ENCODE data around the gene SBNO2.
A peak's percentile ranks its signal among the peaks of the same experiment; 100 is the strongest.

Gene SBNO2, protein sequence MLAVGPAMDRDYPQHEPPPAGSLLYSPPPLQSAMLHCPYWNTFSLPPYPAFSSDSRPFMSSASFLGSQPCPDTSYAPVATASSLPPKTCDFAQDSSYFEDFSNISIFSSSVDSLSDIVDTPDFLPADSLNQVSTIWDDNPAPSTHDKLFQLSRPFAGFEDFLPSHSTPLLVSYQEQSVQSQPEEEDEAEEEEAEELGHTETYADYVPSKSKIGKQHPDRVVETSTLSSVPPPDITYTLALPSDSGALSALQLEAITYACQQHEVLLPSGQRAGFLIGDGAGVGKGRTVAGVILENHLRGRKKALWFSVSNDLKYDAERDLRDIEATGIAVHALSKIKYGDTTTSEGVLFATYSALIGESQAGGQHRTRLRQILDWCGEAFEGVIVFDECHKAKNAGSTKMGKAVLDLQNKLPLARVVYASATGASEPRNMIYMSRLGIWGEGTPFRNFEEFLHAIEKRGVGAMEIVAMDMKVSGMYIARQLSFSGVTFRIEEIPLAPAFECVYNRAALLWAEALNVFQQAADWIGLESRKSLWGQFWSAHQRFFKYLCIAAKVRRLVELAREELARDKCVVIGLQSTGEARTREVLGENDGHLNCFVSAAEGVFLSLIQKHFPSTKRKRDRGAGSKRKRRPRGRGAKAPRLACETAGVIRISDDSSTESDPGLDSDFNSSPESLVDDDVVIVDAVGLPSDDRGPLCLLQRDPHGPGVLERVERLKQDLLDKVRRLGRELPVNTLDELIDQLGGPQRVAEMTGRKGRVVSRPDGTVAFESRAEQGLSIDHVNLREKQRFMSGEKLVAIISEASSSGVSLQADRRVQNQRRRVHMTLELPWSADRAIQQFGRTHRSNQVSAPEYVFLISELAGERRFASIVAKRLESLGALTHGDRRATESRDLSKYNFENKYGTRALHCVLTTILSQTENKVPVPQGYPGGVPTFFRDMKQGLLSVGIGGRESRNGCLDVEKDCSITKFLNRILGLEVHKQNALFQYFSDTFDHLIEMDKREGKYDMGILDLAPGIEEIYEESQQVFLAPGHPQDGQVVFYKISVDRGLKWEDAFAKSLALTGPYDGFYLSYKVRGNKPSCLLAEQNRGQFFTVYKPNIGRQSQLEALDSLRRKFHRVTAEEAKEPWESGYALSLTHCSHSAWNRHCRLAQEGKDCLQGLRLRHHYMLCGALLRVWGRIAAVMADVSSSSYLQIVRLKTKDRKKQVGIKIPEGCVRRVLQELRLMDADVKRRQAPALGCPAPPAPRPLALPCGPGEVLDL (N-terminal part only)

DNA sequence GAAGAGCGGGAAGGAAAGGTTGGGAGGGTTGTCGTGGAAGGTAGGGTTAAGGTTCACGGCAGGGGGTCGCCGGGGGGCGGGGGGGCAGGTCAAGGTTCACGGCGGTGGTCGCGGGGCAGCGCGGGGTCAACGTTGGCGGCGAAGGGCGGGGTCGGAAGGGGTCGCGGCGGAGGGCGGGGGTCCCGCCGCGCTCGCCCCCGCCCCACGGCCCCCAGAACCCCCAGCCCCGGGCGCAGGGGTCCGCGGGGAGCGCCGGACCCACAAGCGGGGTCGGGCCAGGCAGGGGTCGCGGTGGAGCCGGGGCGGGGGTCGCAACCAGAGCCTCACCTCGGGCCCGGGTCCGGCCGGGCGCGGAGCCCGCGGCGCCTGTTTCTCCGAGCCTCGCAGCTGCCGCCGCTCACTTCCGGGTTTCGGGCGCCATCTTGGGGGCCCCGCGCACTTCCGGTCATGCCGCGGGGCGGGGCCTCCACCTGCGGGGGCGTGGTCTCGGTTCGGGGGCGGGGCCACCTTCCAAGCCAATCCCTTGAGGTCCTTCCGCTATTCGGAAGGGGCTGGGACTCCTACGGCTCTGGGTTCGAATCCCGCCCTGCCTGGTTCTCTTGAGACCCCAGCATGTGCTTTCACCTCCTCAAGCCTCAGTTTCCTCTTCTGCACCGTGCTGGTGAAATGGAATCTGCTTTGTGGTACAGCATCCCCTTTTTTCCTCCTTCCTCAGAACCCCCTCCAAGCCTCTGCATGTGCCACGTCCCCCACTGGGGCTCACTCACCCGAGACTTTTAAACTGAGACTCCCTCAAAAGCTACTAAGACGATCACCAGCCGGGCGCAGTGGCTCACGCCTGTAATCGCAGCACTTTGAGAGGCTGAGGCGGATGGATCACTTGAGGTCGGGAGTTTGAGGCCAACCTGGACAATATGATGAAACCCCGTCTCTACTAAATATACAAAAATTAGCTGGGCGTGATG, at the start of gene SBNO2:
Gene SBNO2 (minus strand): TSS at position 424 of the 965 bp plus-strand sequence. CDS start 19,992 bp downstream, outside the sequence.
- DNase-seq, result peak; percentile 23 to 79

DNA sequence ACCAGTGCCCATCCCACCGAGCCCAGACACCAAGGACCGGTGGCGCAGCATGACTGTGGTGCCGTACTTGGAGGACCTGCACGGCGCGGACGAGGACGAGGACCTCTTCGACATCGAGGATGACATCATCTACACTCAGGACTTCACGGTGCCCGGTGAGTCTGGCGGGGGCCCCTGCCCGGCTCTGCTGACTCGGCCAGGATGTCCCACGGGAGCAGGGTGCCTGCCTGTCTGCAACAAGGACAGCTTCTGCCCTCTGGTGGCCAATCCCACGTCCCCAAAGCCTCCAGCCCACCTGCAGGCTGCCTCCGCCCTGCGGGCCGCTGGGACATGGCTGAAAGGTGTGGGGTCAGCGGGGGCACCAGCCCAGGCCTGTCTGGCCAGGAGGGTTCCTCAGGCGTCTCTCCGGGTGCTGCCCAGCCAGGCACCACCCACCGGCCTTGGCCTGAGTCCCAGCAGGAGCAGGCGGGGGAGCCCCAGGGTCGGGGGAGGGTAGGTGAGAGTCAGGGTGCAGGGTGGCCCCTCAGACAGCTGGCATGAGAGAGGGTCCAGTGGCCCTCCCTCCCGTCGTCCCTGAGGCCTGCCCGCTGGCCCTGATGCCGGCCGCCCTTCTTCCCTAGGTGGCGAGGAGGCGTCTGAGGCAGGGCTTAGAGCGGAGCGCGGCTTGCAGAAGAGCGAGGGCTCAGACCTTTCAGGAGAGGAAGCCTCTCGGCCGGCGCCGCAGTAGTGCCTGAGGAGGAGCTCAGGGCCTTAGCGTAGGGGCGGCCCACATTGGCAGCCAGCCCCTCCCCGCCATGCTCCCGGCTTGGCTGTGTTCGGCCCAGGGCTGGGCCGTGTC, 49.2 kb upstream of the SBNO2 start:
- peak in 1 of 2 experiments; percentile 67 for DNase-seq

DNA sequence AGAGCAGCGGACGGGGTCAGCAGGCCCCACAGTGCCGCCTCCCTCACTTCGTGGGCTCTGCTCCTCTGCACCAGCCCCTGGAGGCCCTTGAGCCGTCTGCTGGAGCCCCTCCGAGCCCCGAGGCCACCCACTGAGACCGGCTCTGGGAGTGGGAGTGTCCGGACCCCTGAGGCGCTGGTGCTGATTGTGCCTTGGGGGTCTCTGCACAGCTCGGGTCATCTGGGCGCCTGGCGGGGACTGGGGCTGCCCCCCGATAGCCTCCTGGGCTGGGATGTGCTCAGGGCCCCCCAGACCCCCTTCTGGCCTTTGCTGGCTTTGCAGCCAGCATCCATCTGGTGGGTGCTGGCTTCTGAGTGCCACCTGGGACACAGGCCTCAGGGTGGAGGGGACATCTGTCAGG, 48.3 kb upstream of the SBNO2 start:
- no peak for DNase-seq

DNA sequence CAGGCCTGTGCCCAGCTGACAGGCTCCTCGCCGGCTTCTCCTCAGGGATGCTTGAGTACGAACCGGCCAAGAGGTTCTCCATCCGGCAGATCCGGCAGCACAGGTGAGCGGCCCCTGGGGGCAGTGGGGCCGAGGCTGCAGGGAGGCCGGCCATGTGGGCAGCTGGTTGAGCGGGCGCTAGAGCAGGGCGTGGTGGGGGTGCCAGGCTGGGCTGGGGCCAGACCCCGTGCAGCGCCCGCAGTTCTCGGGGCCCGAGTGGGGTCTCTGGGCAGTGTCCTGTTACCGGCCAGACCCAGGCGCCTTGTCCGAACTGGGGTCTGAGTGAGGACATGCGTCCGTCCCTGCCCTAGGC, 47.8 kb upstream of the SBNO2 start:
- no peak for DNase-seq

DNA sequence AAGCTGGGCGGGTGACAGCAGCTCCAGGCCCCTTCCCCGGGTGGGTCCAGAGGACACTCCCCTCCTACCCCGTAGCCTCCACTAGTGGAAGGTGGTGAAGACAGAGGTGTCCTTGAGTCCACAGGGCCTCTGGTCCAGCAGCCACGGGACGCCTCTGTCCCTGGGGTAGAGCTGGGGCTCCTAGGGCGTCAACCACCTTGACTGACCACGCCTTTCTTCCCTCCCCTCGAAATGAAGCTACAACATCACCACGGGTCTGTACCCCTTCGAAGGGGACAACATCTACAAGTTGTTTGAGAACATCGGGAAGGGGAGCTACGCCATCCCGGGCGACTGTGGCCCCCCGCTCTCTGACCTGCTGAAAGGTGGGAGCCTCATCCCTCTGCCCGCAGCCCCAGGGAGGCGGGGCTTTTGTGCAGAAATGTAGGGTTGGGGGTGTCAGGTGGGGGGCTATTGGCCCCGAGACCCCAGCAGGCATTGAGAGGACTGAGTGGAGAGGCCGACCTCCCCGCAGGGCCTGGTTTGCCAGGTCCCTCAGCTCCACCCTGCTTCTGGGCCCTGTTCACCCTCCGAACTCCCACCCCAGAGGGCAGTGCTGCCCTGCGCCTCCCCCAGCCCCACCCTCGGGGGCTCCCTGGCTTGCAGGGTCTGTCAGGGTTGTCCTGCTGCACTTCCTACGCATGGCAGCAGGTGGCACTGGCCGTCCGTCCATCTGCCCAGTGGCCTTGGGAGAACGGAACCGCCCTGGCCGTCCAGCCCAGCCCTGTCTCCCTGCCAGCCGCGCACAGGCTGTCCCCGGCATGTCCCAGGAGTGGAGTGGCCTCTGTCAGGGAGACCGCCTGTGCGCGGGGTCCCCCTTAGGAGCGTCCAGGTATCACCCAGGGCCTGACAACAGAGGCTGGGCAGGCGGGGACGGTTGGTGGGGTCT, 47.2 kb upstream of the SBNO2 start:
- no peak for DNase-seq

DNA sequence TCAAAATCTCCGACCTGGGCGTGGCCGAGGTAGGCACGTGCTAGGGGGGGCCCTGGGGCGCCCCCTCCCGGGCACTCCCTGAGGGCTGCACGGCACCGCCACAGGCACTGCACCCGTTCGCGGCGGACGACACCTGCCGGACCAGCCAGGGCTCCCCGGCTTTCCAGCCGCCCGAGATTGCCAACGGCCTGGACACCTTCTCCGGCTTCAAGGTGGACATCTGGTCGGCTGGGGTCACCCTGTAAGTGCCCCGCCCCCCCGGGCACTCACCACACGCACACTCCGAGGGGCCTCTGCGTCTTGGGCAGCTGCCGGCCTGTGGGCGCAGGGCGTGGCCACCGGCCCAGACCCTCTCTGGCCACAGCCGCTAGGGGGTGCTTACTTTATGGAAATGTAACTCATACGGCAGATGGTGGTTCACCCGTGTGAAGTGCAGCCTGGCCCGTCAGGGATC, 46.4 kb upstream of the SBNO2 start:
- DNase-seq, result peak in 1 of 2 experiments; percentile 56

DNA sequence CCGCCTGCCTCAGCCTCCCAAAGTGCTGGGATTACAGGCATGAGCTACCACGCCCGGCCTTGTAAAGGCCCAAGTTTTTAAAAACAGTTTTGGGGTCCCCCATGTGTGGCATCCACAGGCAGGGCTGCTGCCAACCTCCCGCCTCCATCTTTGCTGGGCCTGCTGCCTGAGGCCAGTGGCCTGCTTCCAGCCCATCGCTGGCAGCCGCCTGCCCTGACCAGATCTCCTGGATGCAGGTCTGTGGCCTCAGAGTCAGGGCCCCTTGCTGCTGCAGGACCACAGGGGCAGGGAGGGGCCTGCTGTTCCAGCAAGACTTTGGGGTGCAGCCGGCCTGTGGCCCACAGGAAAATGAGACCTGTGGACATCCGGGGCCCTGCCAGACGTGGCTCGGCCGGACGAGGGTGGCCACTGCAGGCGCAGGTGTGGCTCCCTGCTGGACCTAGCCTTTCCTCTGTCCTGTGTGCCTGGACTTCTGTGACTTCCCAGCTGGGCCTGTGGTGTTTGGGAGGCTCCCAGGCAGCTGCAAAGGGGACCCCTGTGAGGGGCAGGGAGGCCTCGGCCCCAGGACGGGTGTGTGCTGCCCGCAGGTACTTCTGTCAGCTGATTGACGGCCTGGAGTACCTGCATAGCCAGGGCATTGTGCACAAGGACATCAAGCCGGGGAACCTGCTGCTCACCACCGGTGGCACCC, 45.9 kb upstream of the SBNO2 start:
- no peak for DNase-seq

DNA sequence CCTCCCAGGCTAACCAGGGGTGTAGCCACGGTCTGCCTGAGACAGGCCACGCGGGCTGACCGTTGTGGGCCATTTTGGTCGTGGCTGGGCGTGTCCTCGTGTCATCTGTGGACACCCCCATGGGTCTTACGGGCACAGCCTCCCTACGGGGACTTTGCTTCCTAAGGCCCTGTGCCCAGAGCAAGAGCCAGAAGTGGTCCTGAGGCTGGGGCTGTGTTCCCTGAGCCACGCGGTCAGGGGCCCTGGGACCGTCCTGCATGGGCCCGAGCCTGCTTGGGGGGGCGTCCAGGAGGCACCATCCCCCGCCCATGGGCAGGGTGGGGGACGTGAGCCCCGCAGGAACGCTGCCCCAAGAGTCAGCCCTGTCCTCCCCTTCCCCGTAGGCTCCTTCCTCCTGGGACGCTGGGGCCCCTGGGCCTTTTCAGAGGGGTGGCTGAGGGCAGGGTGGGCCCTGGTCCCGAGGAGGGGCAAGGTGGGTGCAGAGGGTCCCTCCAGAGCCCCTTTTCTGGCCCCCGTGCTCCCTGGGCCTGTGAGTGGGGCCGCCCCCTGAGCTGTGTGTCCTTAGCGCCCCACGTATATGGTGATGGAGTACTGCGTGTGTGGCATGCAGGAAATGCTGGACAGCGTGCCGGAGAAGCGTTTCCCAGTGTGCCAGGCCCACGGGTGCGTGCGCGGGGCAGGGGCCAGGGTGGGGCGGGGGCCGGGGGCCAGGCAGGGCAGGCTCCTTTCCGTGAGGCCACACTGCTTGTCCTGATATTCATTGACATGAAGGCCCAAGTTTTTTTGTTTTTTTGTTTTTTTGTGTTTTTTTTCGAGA, 44.9 kb upstream of the SBNO2 start:
- no peak for DNase-seq

DNA sequence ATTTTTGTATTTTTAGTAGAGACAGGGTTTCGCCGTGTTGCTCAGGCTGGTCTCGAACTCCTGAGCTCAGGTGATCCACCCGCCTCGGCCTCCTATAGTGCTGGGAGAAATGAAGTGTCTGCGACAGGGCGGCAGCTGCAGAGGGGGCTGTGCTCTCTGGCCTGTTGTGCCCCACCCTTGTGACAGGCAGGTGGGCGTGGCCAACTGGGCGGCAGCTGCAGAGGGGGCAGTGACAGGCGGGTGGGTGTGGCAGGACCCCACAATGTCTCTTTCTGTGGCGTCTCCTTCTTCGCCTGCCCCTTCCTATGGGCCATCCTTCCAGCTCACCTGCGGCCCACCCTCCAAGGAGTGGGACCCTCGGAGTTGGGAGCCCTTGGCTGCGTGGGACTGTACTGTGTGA, 43.3 kb upstream of the SBNO2 start:
- no peak for DNase-seq

DNA sequence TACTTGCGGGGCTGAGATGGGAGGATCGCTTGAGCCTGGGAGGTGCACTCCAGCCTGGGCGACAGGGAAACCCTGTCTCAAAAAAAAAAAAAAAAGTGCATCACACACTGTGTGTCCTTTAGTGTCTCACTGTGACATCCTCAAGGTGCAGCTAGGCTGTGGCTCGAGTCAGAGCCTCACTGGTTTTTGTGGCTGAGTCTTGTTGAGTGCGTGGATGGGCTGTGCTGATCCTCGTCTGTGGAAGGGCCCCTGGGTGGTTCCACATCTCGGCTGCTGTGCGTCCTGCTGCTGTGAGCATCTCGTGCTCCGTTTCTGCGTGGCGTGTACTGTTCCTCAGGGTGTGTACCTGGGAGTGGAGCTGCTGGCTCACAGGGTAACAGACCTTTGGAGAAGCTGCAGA, 42.7 kb upstream of the SBNO2 start:
- no peak for DNase-seq

DNA sequence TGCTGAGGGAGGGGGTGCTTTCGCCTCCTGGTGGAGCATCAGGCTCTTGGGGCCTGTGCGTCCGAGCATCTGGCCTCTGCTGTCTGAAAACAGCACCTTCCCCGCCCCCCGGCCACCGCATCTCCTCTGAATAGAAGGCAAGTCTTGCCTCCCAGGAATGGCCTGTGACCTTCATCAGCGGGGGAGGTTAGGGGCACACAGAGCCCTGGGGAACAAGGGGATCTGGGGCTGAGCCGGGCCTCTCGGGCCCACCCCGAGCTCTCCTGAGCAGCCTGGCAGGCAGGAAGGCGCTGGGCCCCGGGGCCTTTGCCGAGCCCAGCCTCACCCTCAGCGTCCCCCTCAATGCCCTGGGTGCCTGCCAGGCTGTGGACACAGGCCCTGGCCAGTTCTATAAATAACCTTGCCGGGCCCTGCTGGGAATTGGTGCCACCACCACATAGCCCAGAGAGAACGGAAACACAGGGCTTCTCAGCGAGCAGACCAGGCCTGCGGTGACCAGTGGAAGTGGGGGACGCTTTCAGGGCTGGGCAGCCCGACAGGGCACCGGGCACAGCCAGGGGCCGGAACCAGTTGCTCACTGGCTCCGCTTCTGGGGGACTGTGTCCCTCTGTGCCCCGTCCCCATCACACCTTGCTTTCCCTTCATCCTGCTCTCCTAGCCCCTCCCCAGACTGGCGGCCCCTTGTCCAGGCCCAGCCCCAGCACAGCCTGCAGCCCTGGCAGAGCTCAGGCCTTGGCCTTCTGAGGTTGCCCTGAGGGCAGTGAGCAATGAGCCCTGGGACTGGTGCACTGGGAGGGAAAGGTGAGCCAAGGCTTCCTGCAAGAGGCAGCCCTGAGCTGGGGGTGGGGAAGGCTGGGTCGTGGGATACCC, 41.0 kb upstream of the SBNO2 start:
- no peak for DNase-seq

DNA sequence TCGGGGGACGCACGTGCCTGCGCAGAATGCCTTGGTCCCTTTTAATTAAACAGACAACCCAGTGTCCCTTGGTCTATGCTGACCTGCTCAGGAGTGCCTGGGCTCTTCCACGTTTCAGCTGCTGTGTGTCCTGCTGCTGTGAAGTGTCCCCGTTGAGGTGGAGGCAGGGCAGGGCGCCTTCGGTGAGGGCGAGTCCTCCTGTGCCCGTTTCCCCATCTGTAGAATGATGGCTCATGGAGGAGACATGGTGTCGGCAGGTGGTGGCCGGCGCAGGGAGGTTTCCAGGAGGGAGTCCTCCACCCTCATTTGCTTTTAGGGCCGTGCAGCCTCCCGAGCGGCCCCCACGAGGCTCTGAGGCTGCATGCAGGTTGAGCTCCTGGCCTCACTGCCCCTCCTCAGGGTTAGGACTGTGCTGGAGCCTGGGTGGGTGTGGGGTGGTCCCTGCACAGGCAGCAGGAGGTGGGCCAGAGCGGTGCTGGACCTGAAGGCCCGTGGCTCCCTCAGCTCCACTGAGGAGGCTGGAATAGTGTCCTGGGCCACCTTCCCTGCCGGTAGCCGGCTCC, 40.3 kb upstream of the SBNO2 start:
- DNase-seq, result no peak

DNA sequence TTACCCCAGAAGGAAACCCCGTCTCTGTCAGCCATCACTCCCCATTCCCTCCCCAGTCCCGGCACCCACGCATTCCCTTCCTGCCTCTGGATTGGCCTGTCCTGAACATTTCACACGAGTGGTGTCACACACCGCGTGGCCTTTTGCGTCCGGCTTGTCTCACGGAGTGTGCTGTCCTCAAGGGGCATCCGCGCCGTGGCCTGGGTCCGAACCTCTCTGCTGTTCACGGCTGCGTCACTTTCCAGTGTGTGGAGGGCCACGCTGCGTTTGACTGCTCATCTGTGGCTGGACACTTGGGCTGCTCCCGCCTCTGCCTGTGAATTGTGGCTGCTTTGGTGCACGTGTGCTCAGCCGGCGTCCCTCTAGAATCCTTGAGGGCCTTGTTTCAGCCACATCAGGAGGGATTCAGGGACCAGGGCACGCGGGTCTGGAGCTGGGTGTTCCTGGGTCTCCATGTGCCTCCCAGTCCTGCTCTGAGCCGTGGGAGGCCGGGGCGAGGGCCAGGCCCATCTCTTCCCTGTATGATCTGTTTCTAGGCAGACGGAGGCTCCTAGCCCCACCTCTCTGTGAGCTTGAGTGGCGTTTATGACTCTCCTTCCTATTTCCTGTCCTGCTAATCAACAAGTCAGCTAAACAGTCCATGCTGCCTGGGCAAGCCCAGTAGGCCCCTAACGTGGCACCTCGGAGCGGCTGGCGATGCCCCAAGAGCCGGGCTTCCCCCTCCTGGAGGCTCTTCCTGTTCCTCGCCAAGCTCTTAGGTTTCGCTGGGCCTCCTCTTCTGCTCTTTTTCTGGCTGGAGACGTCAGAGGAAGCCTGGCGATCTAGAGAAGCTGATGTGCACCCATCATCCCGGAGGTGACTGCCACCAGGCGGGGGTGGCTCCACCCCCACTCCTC, 39.6 kb upstream of the SBNO2 start:
- no peak for DNase-seq

DNA sequence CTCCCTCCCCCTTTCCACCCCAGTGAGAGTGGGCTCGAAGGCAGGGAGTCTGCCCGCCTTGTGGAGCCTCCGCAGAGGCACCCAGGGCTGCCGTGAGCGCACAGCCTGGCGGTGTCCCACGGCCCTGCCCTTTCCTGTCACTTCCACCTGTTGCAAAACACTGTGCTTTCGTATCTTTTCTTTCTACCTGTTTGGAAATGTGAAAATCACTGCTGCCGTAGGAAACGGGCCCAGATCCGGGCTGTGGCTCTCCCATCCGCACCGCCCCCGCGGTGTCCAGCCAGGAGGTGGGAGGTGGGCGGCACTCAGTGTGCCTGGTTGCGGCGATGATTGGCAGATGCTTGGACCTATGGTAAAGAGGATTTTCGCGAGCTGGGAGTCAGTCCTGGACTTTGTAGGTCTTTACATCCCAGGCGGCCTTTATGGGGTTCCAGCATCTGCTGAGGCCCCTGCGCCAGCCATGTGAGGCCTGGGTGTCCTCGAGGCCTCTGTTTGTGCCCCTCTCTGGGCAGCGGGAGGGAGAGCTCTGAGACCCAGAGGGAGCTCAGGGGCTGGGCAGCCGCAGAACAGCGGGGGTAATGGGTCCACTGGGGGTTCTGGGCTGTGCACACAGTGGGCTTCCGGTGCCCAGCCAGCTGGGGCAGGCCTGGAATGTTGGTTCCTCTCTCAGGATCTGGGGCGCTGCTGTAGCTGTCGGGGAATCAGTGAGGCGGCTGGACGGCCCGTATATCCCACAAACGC, 37.6 kb upstream of the SBNO2 start:
- no peak for DNase-seq

DNA sequence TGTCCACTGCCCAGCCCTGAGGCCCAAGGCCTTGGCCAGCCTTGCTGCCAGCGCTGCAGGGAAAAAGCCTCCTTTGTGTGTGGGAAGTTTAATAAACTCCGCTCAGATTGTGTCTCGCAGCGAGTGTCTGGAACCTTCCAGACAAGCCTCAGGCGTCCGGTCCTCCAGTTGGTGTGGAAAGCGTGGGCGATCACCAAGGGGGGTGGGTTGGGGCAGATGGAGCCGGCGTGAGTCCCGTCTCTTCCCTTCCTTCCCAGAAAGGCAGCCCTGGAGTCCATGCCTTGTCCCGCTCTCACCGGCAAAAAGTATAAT, 36.1 kb upstream of the SBNO2 start:
- no peak for DNase-seq

Data from NCI-H526 (cell line).